D341Med (cell line): ENCODE measurements around the gene NRCAM.

ENCODE experiments used
- DNase-seq: peaks from one replicate; pipeline ENCODE4 v3.0.0; 2012; ENCODE audit warnings: low spot score

The NRCAM gene

DNA sequence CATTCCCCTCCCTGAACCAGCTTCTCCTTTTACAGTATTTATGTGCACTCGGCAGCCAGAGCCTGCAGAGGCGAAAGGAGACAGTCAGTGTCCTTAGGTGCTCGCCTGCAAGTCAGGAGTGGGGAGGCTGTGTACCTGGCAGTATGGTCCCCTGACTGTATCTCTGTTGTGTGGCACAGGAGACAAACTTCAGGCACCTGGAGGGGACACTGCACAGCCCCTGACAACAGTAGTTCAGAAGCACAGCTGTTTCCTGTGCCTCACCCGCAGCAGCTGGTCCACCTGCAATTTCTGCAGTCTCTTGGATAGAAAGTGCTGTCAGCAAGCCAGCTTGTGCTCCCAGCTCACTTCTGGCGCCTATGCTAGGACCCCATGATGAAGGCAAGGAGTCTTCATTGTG lies 252.7 kb downstream of the NRCAM start:
- DNase-seq, result no peak

- no peak for DNase-seq
Measured at GRCh38 chr7:108202743-108203142, 253.5 kb downstream of the NRCAM start.

- no peak for DNase-seq
Measured at GRCh38 chr7:108201766-108202165, 254.5 kb downstream of the NRCAM start.

DNA sequence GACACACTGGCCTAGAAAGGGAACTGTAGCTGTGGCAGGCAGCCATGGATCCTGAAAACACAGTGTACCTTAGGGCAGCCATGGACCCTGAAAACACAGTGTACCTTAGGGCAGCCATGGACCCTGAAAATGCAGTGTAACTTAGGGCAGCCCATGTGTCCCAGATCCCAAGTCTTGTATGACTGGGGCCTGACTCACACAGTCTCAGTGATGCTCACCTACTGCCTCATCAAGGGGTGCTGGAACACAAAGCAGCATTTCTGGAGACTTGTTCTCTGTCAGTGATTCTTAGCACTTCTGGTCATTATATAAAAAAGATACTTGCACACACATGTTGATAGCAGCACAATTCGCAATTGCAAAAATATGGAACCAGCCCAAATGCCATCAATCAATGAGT lies 255.9 kb downstream of the NRCAM start:
- DNase-seq, result no peak

GRCh38 chr7:108197371-108198091 lies 258.7 kb downstream of the NRCAM start:
- no peak for DNase-seq

- no peak for DNase-seq
Measured at GRCh38 chr7:108196004-108196403, 260.2 kb downstream of the NRCAM start.

GRCh38 chr7:108193594-108194498 lies 262.4 kb downstream of the NRCAM start:
- DNase-seq, result no peak

- no peak for DNase-seq
Measured at GRCh38 chr7:108190891-108191290, 265.3 kb downstream of the NRCAM start.

- no peak for DNase-seq
Measured at GRCh38 chr7:108189733-108190388, 266.4 kb downstream of the NRCAM start.

GRCh38 chr7:108188724-108189123 lies 267.5 kb downstream of the NRCAM start:
- DNase-seq, result no peak

GRCh38 chr7:108181073-108181985 lies 274.9 kb downstream of the NRCAM start:
- peak; percentile 55 for DNase-seq

DNA sequence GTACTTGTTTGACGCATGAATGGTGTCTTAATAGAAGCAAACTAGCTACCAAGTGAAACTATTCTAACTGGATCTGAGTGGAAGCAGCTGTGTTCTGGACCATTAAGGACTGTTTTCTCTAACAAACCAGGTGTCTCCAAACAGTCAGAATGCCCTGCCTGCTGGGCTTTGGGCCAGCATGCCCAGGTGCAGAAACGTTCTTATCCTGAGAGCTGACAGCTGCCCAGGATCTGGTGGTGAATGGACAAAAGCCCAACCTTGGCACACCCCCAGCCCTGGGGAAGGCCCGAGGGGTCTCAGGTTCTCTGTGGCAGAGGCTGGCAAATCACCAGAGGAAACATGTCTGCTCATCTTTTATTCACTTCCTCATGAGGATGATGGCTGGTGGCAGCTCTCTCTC lies 277.8 kb downstream of the NRCAM start:
- DNase-seq, result no peak

DNA sequence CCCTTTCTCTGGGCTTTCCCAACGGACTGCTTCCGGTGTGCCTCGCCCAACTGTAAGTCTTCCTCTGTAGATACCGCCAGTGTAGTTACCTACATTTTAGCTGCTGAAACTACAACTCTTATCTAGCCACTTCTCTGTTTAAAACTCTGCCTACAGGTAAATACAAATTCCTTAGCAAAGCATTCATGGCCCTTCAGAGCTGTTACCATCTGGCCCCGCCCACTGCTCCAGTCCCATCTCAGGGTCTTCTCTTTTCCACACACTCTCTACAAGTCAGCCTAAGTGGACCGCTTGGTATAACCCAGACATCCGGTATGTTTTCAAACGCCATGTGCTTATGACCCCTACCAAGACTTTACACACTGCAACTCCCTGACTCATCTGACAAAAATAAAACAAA lies 285.1 kb downstream of the NRCAM start:
- DNase-seq, result no peak

DNA sequence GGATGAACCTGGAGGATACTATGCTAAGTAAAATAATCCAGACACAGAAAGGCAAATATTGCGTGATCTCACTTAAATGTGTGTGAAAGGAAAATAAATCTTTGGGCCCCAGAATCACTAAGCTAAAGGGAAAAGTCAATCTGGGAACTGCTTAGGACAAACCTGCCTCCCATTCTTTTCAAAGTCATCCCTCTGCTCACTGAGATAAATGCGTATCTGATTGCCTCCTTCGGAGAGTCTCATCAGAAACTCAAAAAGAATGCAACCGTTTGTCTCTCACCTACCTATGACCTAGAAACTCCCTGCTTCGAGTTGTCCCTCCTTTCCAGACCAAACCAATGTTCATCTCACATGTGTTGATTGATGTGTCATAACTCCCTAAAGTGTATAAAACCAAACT lies 286.0 kb downstream of the NRCAM start:
- no peak for DNase-seq

DNA sequence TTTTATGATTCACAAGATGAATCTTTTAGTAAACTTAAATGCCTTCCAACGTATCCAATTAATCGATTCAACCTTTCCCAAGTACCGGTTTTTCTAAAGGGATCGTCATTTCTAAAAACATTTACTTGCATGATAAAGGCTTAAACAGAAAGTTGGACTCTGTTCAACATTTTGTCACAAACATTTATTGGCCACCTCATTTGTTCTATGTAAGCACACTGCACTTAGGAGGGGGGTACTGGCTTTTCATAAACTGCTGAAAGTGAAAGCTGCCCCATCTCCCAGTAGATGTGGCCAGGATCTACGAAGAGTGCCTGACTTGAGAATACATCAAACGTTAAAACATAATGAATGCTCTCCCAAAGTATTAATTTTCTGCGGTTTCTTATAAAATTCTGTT lies 288.8 kb downstream of the NRCAM start:
- DNase-seq, result no peak

- no peak for DNase-seq
Measured at GRCh38 chr7:108166687-108167086, 289.5 kb downstream of the NRCAM start.

GRCh38 chr7:108165723-108166122 lies 290.5 kb downstream of the NRCAM start:
- DNase-seq, result no peak

GRCh38 chr7:108164946-108165345 lies 291.3 kb downstream of the NRCAM start:
- no peak for DNase-seq

- no peak for DNase-seq
Measured at GRCh38 chr7:108164342-108164741, 291.9 kb downstream of the NRCAM start.

DNA sequence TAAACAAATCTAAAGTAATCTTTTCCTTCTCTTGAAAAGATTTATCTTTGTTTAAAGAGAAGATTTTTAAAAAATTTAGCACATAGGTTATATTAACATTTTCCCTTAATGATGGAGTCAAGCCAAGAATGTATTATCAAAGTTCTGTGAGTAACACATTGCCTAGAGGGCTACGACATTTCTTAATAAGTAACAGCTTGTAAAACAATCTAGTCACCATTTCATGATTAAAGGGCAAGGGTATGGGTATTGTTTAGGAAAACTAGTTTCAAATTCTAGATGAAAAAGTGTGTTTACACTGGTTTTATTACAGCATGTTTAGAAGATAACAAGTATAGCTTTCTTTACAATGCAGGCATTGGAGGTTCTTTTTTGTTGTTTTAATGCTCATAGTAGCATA lies 297.5 kb downstream of the NRCAM start:
- no peak for DNase-seq

DNA sequence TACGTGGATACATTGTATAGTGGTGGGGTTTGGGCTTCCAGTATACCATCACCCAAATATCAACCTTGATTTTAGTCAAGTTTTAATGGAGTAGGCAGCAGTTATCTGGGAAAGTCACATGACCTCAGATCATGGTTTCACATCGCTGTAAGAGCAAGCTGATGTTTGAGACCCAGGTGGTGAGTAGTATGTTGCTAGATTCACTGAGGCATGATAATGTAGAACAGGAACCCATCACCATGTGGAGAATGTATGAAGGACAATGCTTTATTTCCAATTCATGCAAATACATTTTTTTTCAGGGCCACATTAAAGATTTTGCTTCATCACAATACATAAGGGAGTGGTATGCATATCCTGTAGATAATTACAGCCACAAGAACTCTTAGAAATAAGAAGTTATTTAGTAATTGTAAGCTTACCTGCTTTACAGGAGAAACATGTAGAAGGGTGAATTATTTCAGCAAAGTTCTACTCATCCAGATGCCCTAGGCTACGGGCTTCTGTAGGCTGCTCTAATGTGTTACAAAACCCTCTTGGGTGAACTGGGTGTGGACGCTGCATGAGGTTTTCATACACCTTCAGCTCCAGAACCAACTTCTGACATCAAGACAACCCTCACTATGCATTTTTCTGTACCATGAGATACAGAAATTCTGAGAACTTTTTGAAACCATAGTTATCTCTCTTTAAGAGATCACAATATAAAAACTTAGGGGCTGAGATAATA lies 298.5 kb downstream of the NRCAM start:
- no peak for DNase-seq
